ENCODE measurements around the gene CCDC171.

GRCh38 chr9:15843931-15844330 is 291.1 kb downstream of the CCDC171 start:
- TF ChIP-seq CTCF (IDR thresholded peaks at IDR 0.05) (no peak), POLR2A (IDR thresholded peaks at IDR 0.05) (no peak)
